ENCODE measurements around the gene TGFBR3.
"Not testable (repeated sequence)": the region's sequence is repeated elsewhere in the genome, so short reads cannot be mapped to it uniquely, and the experiment has no call there.

The TGFBR3 gene

DNA sequence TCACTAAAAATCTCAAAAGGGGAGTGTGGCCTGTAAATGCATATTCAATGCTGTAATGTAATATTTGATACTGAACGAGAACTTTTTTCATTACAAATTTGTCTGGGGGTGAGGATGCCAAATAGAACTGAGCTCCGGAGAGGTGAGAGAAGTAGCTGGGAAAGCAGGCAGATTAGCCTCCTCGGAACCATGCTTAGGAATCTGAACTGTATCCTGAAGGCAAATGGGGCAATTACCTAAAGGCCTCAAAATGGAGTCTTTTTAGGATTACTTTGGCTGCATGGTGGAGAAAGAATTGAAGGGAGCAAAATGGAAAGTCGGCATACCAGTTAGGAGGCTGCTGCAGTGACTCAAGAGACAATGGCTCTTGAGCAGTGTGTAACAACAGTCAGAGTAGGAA is 206.5 kb downstream of the TGFBR3 start:
- DNase-seq = no peak

DNA sequence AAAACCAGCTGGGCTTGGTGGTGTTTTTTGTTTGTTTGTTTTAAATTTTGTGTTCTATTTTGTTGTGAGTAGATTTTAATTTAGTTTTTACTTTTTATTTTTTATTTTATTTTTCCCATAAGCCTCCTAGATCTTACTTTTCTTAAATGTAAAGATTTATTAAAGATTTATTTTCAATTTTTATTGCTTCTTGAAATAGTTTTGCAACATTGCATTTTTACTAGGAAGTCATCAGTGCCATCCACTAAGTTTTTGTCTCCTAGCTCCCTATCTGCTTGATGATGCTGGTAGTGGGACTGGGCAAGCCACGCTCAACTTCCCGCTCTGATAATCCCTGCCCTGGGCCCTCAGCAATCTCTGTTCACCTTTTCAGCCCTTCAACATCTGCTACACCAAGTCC is 209.9 kb downstream of the TGFBR3 start:
- DNase-seq = no peak

DNA sequence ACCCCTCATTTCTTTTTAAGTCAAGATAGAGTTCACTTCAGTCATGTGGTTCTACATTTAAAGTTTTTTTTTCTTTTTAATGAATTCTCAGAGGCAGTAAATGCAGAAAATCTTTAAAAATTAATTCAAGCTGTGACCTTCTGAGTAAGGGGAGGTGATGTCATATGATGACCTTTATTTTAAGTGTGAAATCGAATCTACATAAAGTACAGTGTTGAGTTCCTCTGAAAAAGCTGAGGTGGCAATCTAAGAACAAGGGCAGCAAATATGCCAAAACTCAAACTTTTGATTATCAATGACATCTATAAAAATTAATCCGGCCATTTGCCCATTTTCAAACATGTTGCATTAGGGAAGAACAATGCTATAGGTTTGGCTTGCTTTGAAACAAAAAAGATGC is 211.8 kb downstream of the TGFBR3 start:
- no peak for DNase-seq

DNA sequence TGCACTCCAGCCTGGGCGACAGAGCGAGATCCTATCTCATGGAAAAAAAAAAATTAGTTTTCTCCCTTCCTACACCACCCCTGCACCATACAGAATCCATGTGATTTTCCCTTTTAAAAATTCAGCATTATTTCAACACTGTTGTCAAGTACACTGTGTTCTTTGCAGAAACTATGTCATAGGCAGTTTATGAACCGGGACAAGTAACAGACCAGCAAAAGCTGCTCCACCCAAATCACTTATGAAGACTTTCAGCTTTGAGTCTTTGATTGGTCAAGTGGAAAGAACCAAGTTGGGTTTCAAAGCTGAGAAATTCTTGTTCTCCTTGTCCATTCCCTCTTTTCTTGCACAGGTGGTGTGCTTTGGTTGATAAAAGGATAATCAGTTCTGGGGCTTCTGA is 212.3 kb downstream of the TGFBR3 start:
- DNase-seq = no peak

DNA sequence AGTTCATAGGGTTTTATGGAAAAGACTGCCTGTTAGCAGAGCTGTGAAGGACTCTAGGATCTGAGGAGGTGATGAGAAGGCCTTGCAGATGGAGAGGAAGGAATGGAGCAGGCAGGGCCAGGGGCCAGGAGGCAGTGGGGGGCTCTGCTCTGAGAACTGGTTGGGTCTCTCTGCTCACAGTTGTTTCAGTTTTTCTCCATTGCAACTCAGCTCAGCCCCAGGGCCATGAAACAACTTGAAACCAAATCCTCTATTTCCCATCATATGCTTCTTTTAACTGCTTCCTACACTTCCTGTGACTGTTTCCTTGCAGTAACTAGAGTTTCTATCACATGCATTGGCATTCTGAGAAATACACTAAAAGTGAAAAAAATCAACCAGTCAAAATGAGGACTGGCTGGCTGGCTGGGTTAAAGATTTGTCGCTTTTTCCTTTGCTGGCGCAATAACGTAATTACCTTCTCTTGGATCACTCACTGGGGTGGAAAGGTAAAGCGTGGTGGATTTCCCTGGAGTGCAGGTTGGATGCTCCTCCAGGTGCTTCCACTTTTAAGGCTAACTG is 213.3 kb downstream of the TGFBR3 start:
- DNase-seq = peak; percentile 85

DNA sequence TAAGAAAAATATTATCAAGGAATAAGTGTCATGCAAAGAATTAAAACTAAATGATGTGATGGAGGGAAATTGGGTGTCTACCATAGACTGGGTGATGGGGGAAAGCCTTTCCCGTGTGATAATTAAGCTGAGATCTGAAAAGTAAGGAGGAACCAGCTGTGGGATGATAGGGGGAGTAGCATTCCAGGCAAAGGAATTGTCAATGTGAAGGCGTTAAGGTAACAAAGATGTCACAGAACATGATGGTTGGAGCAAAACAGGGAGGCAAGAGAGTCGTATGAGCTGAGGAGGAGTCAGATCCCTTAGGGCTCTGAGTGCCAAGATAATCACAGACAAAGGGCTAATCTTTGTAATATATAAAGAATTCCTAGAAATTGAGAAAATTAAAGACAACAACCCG is 215.2 kb downstream of the TGFBR3 start:
- DNase-seq = no peak

DNA sequence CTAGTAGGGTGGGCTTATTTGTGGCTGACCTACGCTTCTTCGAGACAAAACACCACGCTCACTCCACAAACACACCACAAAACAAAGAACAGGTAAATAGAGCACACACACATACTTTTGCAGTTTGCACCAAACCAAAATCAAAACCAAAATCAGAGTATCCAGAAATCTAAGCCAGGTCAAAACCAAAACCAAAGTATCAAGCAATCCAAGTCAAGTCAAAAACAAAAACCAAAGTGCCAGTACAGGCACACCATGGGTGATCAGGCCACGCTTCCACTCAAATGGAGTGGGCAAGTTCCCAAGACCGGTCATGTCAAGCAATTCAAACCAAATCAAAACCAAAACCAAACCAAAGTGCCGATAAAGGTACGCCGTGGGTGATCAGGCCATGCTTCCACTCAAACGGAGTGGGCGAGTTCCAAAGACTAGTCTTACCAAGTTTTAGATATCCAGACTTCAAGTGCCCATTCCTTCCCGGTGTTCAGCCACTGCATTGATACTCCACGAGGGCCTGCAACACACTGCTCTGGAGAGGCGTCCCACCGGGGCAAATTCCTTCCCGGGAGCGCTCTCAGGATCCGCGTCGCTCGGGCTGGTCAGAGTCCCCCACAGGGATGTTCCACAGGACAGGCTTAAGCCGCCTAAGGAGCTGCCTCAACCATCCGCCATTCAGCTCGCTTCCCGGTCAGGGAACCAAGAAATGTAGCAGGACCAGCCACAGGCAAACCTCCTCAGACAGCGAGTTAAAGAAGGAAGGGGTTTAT is 216.2 kb downstream of the TGFBR3 start:
- DNase-seq = no peak

DNA sequence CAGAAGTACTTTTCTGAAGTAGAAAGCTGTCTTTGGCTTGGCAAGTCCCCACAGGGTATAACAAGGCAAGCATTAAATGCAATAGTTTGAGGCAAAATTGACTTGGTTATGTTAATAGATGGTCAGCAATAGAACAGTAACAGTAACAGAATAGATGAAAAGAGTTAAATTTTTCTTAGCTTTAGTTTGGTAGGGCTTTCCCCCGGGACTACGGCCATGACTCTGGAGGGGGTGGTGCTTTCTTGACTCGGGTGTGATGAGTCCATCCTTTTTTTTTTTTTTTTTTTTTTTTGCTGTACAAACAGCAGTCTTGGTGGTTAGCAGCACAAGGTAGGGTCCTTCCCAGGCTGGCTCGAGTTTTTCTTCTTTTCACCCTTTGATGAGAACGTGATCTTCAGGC is 219.3 kb downstream of the TGFBR3 start:
- DNase-seq = not testable (repeated sequence)

DNA sequence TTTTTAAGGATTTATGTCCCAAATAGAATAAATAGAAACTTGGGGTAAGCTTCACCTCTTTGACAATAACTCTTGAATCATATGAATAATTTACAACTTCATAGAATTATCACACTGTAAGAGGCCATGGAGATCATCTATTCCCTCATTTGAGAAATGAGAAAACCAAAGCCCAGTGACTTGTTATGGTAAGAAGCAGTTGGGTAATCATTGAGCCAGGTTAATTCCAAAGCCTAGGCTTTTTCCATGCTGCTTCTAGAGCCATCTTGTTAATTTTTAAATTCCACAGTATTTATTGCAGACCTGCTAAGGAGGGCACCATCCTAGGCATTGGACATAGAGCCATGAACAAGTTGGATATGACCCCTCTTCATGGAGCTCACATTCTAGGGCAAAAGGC is 224.8 kb downstream of the TGFBR3 start:
- DNase-seq = no peak

DNA sequence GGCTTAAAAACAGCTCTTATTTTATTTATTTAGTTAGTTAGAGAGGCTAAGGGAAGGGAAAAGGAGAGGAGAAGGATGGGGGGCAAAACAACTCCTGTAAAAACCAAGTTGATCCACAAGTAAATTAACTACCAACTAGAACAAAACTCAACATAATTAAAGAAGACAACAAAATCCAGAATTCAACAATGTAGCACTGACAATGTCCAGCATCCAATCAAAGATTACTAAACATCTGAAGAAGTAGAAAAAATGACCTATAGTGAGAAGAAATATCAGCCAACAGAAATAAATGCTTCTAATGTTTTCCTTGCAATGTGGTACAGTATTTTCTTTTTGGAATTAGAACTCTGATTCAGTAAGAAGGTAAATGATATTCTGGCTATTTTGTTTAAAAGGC is 225.2 kb downstream of the TGFBR3 start:
- no peak for DNase-seq

DNA sequence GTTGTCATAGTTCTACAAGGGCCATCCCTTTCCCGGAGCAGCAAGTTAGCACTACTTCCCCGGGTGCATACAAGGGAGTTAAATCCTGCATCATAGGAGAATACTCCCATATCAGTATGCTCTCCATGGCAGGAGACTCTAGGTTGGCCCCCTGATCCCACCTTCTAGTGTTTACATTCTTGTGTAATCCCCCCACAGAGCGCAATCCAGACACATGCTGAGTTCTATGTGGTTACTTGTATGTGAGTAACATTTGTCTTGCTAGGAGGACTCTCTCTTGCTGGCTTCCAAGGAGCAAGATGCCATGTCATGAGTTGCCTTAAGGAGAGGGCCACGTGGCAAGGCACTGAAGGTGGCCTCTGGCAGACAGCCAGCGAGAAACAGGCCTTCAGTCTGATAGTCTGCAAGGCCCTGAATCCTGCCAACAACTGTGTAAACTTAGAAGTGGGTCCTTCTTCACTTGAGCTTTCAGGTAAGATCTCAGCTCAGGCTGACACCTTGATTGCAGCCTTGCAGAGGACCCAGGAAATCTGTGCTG is 230.0 kb downstream of the TGFBR3 start:
- no peak for DNase-seq

DNA sequence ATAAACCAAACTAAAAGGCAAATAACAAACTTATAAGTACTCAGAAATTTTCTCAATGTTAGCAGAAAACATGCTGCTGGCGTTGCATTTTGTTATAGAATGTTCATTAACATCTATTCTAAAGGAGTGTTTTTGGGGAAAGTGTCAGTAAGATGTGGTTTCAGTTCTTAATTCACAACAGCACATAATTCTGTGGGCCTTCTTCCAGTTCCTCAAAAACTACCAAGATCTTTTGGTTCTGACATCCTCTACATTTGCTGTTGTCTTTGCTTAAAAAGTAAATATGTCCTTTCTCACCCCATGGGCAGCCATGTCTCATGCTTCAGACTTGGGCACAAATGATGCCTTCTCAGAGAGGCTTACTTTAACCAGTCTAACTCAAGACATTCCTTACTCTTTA is 232.8 kb downstream of the TGFBR3 start:
- no peak for DNase-seq

DNA sequence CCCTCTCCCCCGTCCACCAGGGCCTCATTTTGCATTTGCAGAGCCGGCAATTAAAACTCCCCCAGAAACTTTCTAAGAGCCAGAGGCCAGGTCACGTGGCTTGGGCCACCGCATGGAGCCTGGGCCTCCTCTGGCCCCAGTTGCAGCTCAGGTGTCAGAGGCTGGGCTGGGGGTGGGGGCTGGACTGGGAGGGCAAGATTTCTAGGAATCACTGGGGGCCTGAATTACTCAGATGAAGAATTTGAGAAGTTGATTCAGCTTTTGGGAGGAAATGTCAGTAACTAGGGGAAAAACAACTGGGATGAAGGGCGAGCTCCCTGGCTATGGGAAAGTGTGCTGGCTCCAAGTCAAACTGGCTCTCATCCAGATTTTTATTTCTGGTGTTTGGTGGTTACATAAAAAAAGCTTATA is 234.3 kb downstream of the TGFBR3 start:
- no peak for DNase-seq

DNA sequence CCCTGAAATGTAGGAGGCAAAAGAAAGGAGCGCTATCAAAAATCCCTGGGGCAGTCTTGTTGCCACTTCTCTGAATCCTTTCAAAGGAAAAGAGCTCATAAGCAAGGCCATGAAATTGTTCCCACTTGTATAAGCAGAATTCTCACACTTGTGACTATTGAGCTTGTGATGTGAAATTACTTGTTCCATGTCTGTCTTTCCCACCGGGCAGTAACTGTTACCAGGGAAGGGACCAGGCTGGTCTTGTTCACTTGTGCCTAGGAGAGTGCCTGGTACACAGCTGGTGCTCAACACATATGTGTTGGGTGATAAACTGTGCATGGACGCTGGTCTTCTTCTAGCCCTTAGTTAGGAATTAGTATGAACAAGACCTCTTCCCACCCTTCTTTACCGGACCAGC is 234.7 kb downstream of the TGFBR3 start:
- DNase-seq = no peak

DNA sequence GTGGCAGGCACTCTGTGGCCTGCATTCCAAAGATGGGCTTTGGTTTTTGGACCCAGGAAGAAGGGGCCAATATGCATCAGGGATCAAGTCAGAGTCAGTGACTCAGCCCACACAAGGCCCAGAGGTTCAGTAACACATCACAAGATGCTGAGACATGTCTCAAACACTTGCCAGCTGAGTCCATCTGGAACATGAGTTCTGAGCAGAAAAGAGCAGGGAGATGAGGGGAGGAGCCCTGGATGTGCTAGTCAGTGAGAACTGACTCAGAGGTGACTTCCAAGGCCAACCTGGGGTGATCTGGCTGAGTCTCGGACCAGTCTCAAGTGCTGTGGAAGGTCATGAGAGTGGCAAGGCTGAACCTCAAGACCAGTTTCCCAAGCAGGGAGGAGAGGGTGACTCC is 235.2 kb downstream of the TGFBR3 start:
- DNase-seq = no peak

DNA sequence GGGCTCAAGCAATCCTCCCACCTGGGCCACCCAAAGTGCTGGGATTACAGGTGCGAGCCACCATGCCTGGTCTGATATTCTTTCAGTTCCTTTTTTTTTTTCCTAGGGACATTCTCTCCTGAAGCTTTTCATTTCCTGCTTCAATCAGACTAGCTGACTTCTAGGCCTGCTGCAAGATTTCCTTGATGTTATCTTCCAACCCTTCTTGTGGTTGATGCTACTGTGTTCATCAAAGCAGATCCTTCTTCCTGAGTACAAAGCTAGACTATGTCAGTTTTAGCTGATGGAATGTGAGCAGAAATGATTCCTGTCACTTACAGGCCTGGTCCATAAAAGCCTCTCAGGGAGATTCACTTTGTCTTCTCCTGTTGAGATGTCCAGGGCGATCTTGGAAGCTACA is 238.9 kb downstream of the TGFBR3 start:
- no peak for DNase-seq

DNA sequence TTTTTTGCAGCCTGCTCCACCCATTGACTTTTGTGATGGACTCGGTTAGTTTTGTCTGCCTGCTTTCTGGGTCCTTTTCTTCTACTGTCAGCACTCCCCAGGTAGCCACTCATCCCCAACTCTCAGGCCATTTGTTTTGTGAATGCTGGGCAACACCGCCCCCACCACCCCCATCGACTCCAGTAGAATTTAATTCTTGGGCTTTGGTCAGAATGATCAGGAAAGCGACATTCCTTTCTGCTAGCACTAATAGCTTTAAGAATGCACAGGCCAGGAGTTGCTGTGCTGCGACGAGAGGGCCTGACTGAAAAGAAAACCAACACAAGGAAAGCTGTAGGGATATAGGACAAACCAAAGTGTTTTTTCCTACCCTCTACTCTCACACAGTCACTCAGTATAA is 240.9 kb downstream of the TGFBR3 start:
- no peak for DNase-seq

DNA sequence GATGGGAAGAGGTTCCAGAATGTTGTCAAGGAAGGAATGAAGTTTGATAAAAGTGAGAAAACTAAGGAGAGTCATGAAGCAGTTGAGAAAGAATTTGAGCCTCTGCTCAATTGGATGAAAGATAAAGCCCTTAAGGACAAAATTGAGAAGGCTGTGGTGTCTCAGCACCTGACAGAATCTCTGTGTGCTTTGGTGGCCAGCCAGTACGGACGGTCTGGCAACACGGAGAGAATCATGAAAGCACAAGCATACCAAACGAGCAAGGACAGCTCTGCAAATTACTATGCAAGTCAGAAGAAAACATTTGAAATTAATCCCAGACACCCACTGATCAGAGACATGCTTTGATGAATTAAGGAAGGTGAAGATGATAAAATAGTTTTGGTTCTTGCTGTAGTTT is 242.5 kb downstream of the TGFBR3 start:
- no peak for DNase-seq

DNA sequence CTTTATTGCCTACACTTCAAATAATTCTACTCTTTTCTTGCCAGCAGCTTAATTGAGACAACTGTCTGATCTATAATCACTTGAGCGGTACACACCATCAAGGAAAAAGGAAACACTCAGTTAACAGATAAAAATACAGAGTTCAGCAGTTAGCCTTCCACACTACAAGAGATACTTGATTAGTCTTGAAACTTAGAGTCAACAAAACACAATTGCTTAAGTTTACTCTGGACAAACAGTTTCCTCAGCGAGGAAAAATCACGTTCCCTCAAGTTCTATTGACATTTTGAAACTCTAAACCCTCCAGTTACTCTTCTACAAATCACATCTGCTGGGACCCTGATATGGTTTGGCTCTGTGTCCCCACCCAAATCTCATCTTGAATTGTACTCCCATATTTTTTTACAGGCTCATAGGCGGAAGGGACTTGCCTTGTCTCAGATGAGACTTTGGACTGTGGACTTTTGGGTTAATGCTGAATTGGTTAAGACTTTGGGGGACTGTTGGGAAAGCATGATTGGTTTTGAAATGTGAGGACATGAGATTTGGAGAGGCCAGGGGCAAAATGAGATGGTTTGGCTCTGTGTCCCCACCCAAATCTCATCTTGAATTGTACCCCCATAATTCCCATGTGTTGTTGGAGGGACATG is 244.9 kb downstream of the TGFBR3 start:
- DNase-seq = no peak

DNA sequence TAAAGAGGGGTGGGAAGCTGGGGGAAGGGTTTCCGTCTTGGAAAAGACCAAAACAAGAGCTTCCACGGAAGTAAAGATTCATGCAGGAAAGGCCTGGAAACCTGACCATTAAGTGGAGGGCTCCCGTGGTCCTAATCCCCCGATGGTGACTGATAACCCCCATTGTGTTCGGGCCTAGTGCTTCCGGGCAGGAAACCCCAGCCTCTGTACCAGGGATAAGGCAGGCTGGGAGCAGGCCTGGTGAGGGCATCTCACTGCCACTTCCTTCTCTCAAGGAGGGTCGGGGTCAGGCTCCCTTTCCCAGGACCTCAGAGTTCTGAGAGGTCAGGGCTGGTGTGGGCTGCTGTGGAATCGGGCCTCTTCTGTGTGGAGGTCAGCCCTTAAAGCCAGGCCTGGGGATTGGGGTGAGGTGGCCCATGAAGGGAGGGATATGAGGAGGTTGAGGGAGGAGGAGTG is 248.4 kb downstream of the TGFBR3 start:
- no peak for DNase-seq

DNA sequence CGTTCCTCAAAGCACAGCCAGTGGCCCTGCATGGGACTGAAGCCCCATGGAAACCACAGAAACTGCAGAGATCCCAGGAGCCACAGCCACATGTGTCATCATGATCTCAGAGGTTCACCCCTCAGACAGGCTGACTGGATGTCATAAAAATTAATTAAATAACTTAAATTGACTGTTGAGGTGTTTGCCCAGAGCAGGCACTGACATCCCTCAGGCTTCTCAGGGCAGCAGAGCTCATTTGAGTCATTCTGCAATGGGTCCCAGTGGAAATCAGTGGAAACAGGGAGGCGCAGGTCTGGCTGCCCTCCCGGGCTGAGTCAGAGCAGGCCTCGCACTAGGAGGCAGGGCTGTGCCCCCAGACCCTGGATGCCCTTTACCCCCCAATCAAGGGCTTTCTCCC is 250.2 kb downstream of the TGFBR3 start:
- DNase-seq = no peak

DNA sequence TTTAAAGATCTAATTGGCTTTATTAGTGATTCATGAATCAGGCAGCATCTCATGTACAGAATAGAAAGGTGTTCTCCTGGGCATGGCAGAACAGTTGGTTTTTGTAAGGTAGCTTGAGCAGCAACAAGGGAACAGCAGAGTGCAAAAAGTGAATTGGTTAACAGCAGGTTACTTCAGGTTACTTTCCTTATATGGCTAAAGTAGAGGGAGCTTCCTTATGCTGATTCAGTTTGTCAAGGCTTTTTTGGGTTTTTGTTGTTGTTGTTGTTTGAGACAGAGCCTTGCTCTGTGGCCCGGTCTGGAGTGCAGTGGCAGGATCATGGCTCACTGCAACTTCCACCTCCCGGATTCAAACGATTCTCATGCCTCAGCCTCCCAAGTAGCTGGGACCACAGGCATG is 252.5 kb downstream of the TGFBR3 start:
- DNase-seq = no peak

DNA sequence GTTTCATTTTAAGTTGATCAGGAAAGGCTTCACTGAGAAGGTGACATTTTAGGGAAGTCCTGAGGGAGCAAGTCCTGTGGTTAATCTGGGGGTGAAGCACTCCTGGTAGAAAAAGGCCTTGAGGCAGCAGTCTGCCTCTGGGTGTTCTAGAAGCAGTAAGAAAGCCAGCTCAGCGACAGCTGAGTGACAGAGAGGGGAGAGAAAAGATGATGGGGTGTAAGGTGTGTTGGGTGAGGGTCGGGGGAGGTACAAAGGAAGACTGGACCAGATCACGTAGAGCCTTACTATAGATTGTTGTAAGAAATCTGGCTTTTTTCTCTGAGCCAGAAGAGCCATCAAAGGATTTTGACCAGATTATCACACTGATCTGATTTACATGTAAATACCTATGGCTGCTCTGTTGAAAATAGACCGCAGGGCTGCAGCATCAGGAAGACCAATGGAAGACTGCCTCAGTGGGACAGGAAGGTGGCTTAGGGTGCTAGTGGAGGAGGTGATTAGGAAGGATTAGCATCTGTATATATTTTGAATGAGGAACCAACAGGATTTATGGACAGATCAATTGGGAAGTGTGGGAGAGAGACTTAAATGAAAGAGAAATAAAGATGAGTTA is 254.1 kb downstream of the TGFBR3 start:
- DNase-seq = no peak

DNA sequence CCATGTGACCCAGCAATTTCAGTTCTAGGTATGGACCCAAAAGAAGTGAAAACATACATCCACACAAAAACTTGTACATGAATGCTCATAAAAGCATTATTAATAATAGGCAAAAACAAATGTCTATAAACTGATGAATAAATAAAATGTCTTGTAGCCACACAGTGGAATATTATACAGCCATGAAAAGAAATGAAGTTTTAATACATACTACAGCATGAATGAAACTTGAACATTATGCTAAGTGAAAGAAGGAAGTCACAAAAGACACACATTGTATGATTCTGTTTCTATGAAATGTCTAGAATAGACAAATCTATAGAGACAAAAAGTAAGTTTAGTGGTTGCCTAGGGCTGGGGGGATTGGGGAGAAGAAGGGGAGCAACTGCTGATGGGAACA is 255.1 kb downstream of the TGFBR3 start:
- no peak for DNase-seq
